ENCODE measurements around the gene PRLR.

PRLR gene

GRCh38 chr5:35030426-35031100 is 199.7 kb downstream of the PRLR start:
- H3K27me3 ChIP-seq (ENCODE audit: low read depth, low read length), result peaks cover 30% of the 10 kb centered on the region
- H3K79me2 ChIP-seq (ENCODE audit: low read length), result no peaks in the 10 kb centered on the region
- H3K4me3 ChIP-seq (ENCODE audit: low read length), result no peak overlapping the region
- no peak overlapping the region for H2AFZ ChIP-seq (ENCODE audit: low read depth, low read length)
- H3K9ac ChIP-seq (ENCODE audit: low read length), result no peak overlapping the region
- no peaks in the 10 kb centered on the region for H4K20me1 ChIP-seq (ENCODE audit: insufficient read depth, low read length)
- no peak for TF ChIP-seq EZH2phosphoT487 (IDR thresholded peaks at IDR 0.05; ENCODE audit: low read depth)
- peak; percentile 30 for TF ChIP-seq CTCF (IDR thresholded peaks at IDR 0.05; ENCODE audit: low read depth, low read length)
- H3K36me3 ChIP-seq (replicated peaks; ENCODE audit: low read depth, low read length), result no peaks in the 10 kb centered on the region
- no peak overlapping the region for H3K4me2 ChIP-seq (ENCODE audit: low read length)
- no peaks in the 10 kb centered on the region for H3K4me1 ChIP-seq (ENCODE audit: low read length)
- no peaks in the 10 kb centered on the region for H3K9me3 ChIP-seq (ENCODE audit: insufficient read depth, low read length)
- H3K27ac ChIP-seq (ENCODE audit: low read length), result no peak overlapping the region

DNA sequence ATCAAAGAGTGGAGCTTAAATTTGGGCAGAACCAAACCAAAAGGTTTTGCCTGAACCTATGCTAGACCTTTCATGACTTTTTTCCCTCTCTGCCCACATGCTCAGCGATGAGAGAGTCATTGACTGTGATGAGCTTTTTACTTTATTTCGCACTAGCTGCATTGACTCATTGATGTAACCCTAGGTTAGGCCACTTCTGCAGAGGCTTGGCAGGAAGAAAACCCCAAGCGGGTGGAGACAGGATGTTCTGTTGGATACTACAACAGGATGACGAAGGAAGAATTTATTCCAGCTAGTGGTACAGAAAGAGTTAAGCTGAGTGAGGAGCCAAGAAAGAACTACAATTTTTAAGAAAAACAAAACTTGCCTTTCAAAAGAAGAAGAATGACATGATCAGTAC is 201.0 kb downstream of the PRLR start:
- TF ChIP-seq EZH2phosphoT487 (IDR thresholded peaks at IDR 0.05; ENCODE audit: low read depth) (no peak), CTCF (IDR thresholded peaks at IDR 0.05; ENCODE audit: low read depth, low read length) (no peak)
- Histone ChIP-seq H3K27me3 (ENCODE audit: low read depth, low read length) (peaks cover 30% of the 10 kb centered on the region), H3K4me2 (ENCODE audit: low read length) (no peak overlapping the region)

GRCh38 chr5:35026941-35027340 is 203.3 kb downstream of the PRLR start:
- Histone ChIP-seq H3K79me2 (ENCODE audit: low read length) (no peaks in the 10 kb centered on the region), H3K27ac (ENCODE audit: low read length) (no peak overlapping the region), H3K4me3 (ENCODE audit: low read length) (no peak overlapping the region), H3K9ac (ENCODE audit: low read length) (no peak overlapping the region), H2AFZ (ENCODE audit: low read depth, low read length) (no peak overlapping the region), H3K4me1 (ENCODE audit: low read length) (no peaks in the 10 kb centered on the region), H3K4me2 (ENCODE audit: low read length) (no peak overlapping the region), H4K20me1 (ENCODE audit: insufficient read depth, low read length) (no peaks in the 10 kb centered on the region), H3K9me3 (ENCODE audit: insufficient read depth, low read length) (no peaks in the 10 kb centered on the region), H3K27me3 (ENCODE audit: low read depth, low read length) (peaks cover 27% of the 10 kb centered on the region), H3K36me3 (replicated peaks; ENCODE audit: low read depth, low read length) (no peaks in the 10 kb centered on the region)
- TF ChIP-seq CTCF (IDR thresholded peaks at IDR 0.05; ENCODE audit: low read depth, low read length), result no peak
- TF ChIP-seq EZH2phosphoT487 (IDR thresholded peaks at IDR 0.05; ENCODE audit: low read depth), result no peak

More for the DNA sequence above, 201.0 kb downstream of the PRLR start:
- Histone ChIP-seq H3K4me1 (ENCODE audit: low read length) (no peaks in the 10 kb centered on the region), H3K4me3 (ENCODE audit: low read length) (no peak overlapping the region), H3K27ac (ENCODE audit: low read length) (no peak overlapping the region), H3K36me3 (replicated peaks; ENCODE audit: low read depth, low read length) (no peaks in the 10 kb centered on the region), H2AFZ (ENCODE audit: low read depth, low read length) (no peak overlapping the region), H4K20me1 (ENCODE audit: insufficient read depth, low read length) (no peaks in the 10 kb centered on the region), H3K9me3 (ENCODE audit: insufficient read depth, low read length) (no peaks in the 10 kb centered on the region), H3K79me2 (ENCODE audit: low read length) (no peaks in the 10 kb centered on the region), H3K9ac (ENCODE audit: low read length) (no peak overlapping the region)

- Histone ChIP-seq H3K4me2 (ENCODE audit: low read length) (no peak overlapping the region), H3K4me1 (ENCODE audit: low read length) (no peaks in the 10 kb centered on the region), H2AFZ (ENCODE audit: low read depth, low read length) (no peak overlapping the region), H3K9me3 (ENCODE audit: insufficient read depth, low read length) (no peaks in the 10 kb centered on the region), H3K27me3 (ENCODE audit: low read depth, low read length) (peaks cover 25% of the 10 kb centered on the region), H3K36me3 (replicated peaks; ENCODE audit: low read depth, low read length) (no peaks in the 10 kb centered on the region), H3K27ac (ENCODE audit: low read length) (no peak overlapping the region), H3K4me3 (ENCODE audit: low read length) (no peak overlapping the region), H3K9ac (ENCODE audit: low read length) (no peak overlapping the region), H3K79me2 (ENCODE audit: low read length) (no peaks in the 10 kb centered on the region), H4K20me1 (ENCODE audit: insufficient read depth, low read length) (no peaks in the 10 kb centered on the region)
- TF ChIP-seq CTCF (IDR thresholded peaks at IDR 0.05; ENCODE audit: low read depth, low read length) (no peak), EZH2phosphoT487 (IDR thresholded peaks at IDR 0.05; ENCODE audit: low read depth) (no peak)
Measured at GRCh38 chr5:35026280-35026840, 203.9 kb downstream of the PRLR start.

Measured in OCI-LY3 (cell line).